Esophagus muscularis mucosa (tissue), 4 donors: Measurements from ENCODE around the gene ELK4. TPM values are rescaled to one million over a fixed set of nuclear protein-coding genes. Genes with fewer than 3 reads are reported as not detected.

ENCODE experiments used
- DNase-seq: peaks from one replicate; pipeline ENCODE4 v3.0.0-alpha.2; 2017; ENCODE audit errors: extremely low spot score
- H3K27ac ChIP-seq, 4 donors: fragments of 200-600 bp; sonication (generic); replicated peaks in 1 of 4; 1 replicate in 3 of 4; 2 replicates in 1 of 4; pipeline ENCODE4 v1.5.1; 2016 to 2019; ENCODE audit warnings: mild to moderate bottlenecking in 1 of 4
- H3K27me3 ChIP-seq, 4 donors: fragments of 200-600 bp; sonication (generic); one replicate each; pipeline versions ENCODE4 v1.5.1 to v1.6.0; 2016 to 2019
- H3K36me3 ChIP-seq, 4 donors: fragments of 200-600 bp; sonication (generic); one replicate each; pipeline ENCODE4 v1.5.1; 2016 to 2019
- H3K4me1 ChIP-seq, 4 donors: fragments of 200-600 bp; sonication (generic); one replicate each; pipeline ENCODE4 v1.5.1; 2016 to 2019
- H3K4me3 ChIP-seq, 4 donors: fragments of 200-600 bp; sonication (generic); 1 replicate in 2 of 4; 2 replicates in 2 of 4; pipeline ENCODE4 v1.5.1; 2016 to 2019; ENCODE audit warnings: mild to moderate bottlenecking in 4 of 4, moderate library complexity in 1 of 4
- H3K9me3 ChIP-seq, 4 donors: fragments of 200-600 bp; sonication (generic); 1 replicate in 3 of 4; 2 replicates in 1 of 4; pipeline ENCODE4 v1.5.1; 2016 to 2019
- EP300 ChIP-seq: sonication (generic); formaldehyde crosslinking; IDR thresholded peaks from one replicate; pipeline ENCODE4 v1.6.1; 2017; ENCODE audit warnings: antibody characterized with exemption
- POLR2A ChIP-seq: fragments of 450-650 bp; IDR thresholded peaks from one replicate; pipeline ENCODE4 v1.6.1; 2017; ENCODE audit warnings: antibody characterized with exemption, moderate library complexity, mild to moderate bottlenecking, low read depth
- POLR2AphosphoS5 ChIP-seq, 2 donors: sonication (generic); formaldehyde crosslinking; IDR thresholded peaks; one replicate each; pipeline ENCODE4 v1.6.1; 2017; ENCODE audit warnings: antibody characterized with exemption in 2 of 2
- whole genome bisulfite sequencing: methylation state at CpG from one replicate; pipeline ENCODE4 v1.1.5; 2018; 5-methylcytosine and 5-hydroxymethylcytosine counted together
- intact Hi-C: fragments of 100-400 bp; cut with DNase I; formaldehyde crosslinking; loops from one replicate; pipeline ENCODE4 v1.15.1; 2023
- total RNA-seq, 4 donors: library from RNA; depleted of rRNA; stranded (reverse); fragments of >200 nt; gene quantifications; one replicate each; pipeline versions ENCODE4 v1.1.0 to v1.2.1, GENCODE V29; 2016
- TF ChIP-seq, protein P1 (sequence below), 3 experiments: fragments of 200-600 bp in 2 of 3; fragments of 450-650 bp in 1 of 3; sonication (generic) in 2 of 3; IDR thresholded peaks; one replicate each; pipeline ENCODE4 v1.5.1; 2017 to 2019; ENCODE audit warnings: antibody characterized with exemption in 3 of 3, mild to moderate bottlenecking in 2 of 3, moderate library complexity in 1 of 3

ELK4 gene
- total RNA-seq, 4 donors from 2014 or later = 18.7 to 23.2 (median 20.5) TPM

- WGBS = 77% methylated on average over 13 of the region's 19 CpGs
- H3K36me3 ChIP-seq = no peaks in the 10 kb centered on the region
- H3K4me1 ChIP-seq = peaks cover 0 to 15% (median 5%) of the 10 kb centered on the region in 4 donors
- intact Hi-C loops = no loop called here
- no peaks in the 10 kb centered on the region for H3K9me3 ChIP-seq
- H3K27me3 ChIP-seq = peaks cover 0 to 15% (median 0%) of the 10 kb centered on the region in 4 donors
- TF ChIP-seq EP300 (no peak), POLR2AphosphoS5 (IDR thresholded peaks at IDR 0.05) (no peak), POLR2A (no peak)
- TF ChIP-seq, protein P1, sequence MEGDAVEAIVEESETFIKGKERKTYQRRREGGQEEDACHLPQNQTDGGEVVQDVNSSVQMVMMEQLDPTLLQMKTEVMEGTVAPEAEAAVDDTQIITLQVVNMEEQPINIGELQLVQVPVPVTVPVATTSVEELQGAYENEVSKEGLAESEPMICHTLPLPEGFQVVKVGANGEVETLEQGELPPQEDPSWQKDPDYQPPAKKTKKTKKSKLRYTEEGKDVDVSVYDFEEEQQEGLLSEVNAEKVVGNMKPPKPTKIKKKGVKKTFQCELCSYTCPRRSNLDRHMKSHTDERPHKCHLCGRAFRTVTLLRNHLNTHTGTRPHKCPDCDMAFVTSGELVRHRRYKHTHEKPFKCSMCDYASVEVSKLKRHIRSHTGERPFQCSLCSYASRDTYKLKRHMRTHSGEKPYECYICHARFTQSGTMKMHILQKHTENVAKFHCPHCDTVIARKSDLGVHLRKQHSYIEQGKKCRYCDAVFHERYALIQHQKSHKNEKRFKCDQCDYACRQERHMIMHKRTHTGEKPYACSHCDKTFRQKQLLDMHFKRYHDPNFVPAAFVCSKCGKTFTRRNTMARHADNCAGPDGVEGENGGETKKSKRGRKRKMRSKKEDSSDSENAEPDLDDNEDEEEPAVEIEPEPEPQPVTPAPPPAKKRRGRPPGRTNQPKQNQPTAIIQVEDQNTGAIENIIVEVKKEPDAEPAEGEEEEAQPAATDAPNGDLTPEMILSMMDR (IDR thresholded peaks at IDR 0.05) = no peak
- H3K4me3 ChIP-seq = no peak overlapping the region
- DNase-seq = no peak
- no peak overlapping the region for H3K27ac ChIP-seq
Measured at GRCh38 chr1:205664399-205665017, 32.7 kb upstream of the ELK4 start.

- H3K27ac ChIP-seq = no peak overlapping the region
- peaks cover 5 to 12% (median 7%) of the 10 kb centered on the region in 4 donors for H3K4me1 ChIP-seq
- no peaks in the 10 kb centered on the region for H3K36me3 ChIP-seq
- no peak for DNase-seq
- TF ChIP-seq, protein P1 (IDR thresholded peaks at IDR 0.05) = no peak
- H3K4me3 ChIP-seq = no peak overlapping the region
- no peaks in the 10 kb centered on the region for H3K9me3 ChIP-seq
- peaks cover 0 to 7% (median 0%) of the 10 kb centered on the region in 4 donors for H3K27me3 ChIP-seq
- intact Hi-C loops = no loop called here
- WGBS = 88% methylated on average over 11 of the region's 18 CpGs
Measured at GRCh38 chr1:205663286-205663936, 31.6 kb upstream of the ELK4 start.

DNA sequence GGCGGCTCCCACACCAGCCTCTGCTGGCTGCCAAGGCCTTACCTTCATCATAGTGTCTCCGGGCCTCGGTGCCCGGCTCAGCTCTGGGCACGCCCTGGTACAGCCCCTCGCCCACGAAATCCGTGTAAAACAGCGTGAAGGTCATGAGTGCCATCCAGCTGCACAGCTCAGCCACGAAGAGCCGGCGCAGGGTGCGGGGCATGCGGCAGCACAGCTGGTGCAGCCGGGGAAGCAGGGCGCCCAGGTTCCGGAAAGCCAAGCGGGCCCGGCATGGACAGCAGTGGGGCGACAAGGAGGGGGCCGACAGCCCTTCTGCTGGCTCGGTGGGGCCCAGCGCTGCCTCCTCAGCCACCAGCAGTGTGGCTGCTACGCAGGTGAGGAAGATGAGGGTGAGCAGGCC lies 31.0 kb upstream of the ELK4 start:
- WGBS = 93% methylated on average over 21 of the region's 24 CpGs
- intact Hi-C loops = no loop called here

DNA sequence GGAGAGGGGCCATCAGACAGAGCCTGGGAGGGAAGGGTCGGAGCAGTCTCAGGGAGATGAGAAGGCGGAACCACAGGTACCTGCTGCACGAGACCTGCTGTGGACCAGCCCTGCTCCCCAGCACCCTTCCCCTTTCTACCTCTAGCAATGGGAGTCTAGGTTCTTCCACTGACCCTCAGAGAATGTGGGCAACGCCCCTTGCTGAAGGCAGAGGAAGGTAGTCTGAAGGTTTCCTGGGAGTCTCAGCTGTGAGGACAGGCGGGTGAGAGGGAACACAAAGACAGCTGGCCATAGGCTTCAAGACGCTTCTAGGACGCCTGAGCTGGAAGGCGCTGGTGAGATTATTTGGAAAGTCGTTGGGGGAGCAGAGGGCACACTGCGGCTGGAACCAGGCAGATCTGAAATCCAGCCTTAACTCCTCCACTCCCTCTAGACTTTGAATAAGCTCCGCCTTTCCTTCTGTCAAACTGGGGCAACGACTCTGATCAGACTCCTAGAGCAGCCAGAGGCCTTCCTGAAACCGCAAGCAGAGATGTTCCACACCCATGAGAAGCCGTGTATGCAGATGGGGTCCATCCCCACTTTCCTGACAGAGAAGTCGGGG lies 30.4 kb upstream of the ELK4 start:
- Histone ChIP-seq H3K9me3 (no peaks in the 10 kb centered on the region), H3K4me1 (peaks cover 5 to 7% (median 7%) of the 10 kb centered on the region in 4 donors), H3K36me3 (no peaks in the 10 kb centered on the region), H3K4me3 (no peak overlapping the region), H3K27ac (no peak overlapping the region), H3K27me3 (no peaks in the 10 kb centered on the region)
- intact Hi-C loops = no loop called here
- 81% methylated on average over 9 of the region's 15 CpGs for WGBS
- TF ChIP-seq POLR2AphosphoS5 (IDR thresholded peaks at IDR 0.05) (no peak), POLR2A (no peak), EP300 (no peak)
- TF ChIP-seq, protein P1 (IDR thresholded peaks at IDR 0.05) = no peak
- no peak for DNase-seq

More for the DNA sequence above, 31.0 kb upstream of the ELK4 start:
- DNase-seq = no peak
- no peak overlapping the region for H3K27ac ChIP-seq
- TF ChIP-seq, protein P1 (IDR thresholded peaks at IDR 0.05) = no peak
- TF ChIP-seq POLR2A (no peak), EP300 (no peak), POLR2AphosphoS5 (IDR thresholded peaks at IDR 0.05) (no peak)
- H3K27me3 ChIP-seq = peaks cover 0 to 2% (median 0%) of the 10 kb centered on the region in 4 donors
- H3K4me3 ChIP-seq = no peak overlapping the region
- peaks cover 5 to 7% (median 7%) of the 10 kb centered on the region in 4 donors for H3K4me1 ChIP-seq
- H3K36me3 ChIP-seq = no peaks in the 10 kb centered on the region
- H3K9me3 ChIP-seq = no peaks in the 10 kb centered on the region
